Kidney capillary endothelial cell (primary cell): ENCODE results near the gene INHBB.

Experiments
- DNase-seq: peaks from one replicate; pipeline ENCODE4 v3.0.0-alpha.2; 2018; ENCODE audit warnings: low spot score

Gene INHBB

DNA sequence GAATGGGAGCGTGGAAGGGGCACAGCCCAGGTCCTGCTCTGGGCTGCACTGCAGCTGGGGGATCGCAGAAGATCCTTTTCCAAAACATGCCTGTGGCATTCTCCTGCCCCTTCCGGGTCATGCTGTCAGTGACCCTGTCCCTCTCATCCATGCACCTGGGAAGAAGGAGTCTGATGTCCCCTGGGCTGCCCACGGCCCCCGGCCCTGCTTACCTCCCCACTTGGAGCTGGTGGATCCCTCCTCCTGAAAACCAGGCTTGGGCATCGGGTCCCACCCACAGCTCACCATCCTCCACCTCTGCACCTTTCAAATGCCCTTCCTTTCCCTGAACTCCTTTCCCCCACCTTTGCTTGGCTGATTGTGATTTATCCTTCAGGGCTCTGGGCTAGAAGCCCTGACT lies 11.8 kb downstream of the INHBB start:
- DNase-seq: no peak

DNA sequence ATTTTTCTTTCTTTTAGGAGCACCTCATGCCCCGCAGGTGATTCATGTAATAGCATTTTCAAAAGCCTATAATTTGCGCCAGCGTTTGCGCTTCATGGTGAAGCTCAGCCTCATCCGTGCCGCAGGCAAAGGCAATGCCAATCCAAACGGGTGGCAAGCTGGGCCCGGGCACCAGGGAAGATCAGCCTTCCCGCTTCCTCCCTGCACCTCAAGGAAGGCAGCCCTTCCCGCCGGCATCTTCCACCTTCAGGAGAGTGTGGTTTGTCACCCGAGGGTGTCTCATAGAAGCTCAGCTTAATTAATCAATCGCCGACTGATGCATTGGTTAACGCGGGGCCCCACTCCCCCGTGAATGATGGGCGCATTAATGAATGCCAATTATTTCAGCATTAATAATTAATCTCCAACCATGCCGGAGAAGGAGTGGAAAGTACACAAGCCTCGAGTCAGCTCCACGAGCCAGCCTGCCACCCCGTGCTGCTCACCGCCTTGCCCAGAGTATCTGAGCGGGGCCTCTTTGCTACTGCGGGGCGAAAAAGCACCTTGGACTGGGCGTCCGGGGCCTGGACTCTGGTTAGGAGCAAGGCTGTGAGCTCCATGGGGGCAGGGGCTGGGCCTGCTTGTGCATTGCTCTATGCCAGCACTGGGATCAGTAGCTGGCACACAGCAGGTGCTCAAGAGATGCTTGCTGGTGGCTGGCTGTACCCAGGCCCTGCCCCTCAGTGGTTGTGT lies 13.0 kb downstream of the INHBB start:
- no peak for DNase-seq

DNA sequence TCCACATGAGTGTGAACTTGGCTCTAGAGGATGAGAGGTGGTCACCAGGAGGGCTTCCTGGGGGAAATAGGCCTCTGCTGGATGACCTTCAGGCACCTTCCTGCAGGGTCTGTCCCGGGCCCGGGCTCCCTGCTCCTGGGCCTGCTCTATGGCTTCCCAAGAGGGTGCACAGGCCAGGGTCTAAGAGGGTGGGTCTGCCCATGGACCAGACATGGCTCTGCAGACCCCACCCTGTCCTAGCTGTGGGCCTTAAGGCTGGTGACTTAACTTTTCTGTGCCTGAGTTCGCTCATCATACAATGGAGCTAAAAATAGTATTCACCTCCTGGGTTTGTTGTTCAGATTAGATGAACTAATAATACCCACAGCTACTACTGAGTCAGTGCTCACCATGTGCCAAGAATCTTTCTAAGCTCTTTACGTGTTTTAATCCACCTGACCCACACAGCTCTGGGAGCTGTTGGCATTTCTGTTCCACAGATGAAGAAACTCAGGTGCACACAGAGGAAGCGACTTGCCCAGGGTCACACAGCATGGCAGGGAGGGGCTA lies 14.4 kb downstream of the INHBB start:
- DNase-seq: peak; percentile 38

DNA sequence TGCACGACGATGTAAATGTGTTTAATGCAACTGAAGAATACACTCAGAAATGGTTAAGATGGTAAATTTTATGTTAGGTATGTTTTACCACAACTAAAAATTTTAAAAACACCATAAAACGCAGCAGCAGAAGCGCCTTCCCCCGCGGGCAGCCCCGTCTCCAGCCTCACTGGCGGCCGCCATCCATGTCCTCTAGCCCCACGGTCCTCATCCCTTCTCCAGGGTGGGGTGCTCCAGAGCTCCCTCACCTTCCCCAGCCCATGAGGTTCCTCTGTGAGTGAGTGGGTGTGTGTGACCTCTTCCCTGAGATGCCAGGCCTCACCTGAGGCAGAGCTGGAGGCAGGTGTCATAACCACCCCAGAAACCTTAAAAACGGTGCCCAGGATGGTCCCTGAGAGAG lies 17.0 kb downstream of the INHBB start:
- no peak for DNase-seq

DNA sequence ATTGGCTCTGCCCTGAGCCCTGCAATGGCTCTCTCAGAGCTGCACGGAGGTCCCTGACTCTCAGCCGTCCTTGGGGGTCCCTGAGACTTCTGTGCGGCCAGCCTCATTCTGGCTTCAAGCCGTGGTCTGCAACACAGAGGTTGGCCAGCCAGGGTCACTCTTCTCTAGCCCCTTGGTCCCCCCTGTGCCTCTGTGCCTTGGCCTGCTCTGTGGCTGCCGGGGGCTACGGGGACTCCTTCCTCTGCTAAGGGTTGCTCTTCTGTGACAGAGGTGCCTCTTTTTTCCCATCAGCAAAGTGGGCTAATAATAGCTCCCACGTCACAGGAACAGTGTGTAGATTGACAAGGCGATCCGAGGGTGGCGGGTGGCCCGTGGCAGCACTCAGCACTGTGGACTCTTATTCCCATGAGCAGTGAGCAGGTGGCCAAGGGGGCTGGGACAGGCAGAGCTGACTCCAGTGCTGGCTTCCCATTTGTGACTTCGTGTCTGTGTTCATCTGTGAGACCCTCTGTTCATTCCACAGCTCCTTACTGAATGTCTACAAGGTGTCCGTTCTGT lies 19.4 kb downstream of the INHBB start:
- no peak for DNase-seq

DNA sequence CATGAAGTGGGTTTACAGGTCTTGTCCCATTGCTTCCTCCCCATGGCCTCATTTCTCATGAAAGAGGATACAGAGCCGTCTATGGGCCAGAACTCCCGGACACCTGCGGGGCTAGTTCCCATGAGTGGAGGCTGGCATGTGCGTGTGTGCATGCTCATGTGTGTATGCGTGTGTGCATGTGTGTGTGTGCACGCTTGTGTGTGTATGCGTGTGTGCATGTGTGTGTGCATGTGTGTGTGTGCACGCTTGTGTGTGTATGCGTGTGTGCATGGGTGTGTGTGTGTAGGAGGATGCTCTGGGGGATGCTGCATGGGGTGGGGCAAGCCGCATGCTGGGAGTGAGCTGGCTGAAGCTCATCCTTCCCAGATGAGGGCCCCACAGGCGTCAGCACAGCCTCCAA lies 20.8 kb downstream of the INHBB start:
- DNase-seq: no peak

DNA sequence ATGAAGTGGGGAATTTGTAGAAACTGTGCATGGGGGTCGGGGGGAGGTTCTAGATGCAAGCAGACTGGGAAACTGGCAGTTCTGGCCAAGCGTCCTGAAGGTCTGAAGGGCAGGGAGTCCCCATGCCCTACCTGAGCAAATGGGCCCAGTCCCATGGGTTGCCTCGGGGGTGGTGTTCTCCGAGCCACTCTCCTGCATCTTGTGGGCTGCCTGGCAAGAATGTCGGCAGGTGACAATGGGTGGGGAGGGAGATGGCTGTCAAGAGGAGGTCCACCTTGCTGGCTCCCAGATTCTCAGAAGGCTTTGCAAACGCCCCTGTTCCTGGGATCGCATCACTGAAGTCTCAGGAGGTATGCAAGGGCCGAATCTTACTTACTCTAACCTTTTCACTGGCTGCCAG lies 21.3 kb downstream of the INHBB start:
- DNase-seq: no peak

DNA sequence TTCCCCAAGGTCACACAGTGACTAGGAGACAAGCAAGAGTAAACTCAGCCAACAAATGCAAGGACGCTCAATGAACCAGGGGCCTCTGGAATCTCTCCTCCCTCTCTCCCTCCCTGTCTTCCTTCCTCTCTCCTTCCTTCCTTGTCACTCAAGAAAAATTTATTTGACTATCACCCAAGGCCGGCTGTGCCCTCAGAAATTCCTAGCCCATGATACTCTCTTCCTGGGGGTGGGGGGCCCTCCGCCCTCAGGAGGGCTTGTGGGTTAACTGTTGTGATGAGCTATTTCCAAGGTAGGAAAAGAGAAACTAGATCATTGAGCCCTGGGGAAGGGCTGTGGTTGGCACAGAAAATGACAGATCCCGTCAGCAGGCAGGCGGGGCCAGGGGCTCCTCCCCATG lies 21.7 kb downstream of the INHBB start:
- no peak for DNase-seq

DNA sequence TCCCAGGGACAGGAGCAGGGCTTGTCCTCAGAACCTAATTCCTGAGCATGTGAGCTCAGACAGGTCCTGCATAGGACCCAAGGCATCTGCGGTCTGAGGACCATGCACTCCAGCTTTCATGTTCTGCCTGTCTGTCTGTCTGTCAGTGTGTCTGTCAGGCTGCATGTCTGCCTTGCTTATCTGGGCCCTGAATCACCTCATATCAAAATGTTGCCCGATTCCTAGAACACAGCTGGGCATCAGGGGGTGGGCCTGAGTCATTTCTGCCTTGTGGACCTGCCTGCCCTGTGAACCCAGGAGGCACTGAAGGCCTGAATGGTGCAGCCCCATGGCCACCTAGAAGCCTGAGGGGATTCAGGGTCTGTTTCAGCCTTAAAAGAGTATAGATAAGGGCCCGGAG lies 22.1 kb downstream of the INHBB start:
- DNase-seq: no peak

DNA sequence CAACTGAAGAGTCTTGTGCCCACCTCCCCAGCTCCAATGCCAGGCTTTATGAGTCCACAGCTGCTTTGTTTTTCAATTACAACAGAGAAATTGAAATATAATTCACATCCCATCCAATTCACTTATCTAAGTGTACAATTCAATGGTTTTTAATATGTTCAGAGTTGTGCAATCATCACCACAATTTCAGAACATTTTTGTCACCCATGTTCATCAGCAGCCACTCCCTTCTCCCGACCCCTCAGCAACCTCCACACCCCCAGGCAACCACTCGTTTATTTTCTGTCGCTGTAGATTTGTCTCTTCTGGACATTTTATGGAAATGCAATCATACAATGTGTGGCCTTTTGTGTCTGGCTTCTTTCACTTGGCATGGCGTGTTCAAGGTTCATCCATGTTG lies 23.3 kb downstream of the INHBB start:
- DNase-seq: no peak

DNA sequence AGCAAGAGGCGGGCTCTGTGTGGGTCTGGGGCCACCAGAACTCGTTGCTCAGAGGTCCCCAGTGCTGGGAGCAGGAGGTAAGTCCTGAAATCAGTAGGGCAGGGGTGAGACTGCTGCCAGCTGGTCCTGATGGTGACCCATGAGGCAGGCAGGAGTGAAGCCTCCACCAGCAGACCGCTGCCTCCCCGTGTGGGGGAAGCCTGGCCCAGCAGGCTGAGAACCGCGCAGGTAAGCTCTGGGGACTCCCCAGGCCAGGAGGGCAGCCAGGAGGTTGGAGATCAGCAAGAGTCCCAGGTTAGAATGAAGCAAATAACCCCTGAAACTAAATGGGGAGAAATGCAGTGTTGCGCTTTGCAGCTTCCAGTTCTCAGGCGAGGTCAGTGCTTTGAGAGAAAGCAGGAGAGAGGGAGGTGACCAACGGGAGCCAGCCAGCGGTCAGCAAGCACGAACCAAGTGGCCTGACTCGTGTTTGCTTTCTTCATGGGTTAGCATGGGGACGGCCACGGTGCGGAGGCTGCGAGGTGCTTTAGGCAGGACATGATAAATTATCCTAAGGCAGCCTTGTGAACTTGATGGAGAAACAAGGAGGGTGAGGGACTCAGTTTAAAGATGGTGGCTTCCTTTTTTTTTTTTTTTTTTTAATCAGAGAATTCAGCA lies 26.2 kb downstream of the INHBB start:
- no peak for DNase-seq

DNA sequence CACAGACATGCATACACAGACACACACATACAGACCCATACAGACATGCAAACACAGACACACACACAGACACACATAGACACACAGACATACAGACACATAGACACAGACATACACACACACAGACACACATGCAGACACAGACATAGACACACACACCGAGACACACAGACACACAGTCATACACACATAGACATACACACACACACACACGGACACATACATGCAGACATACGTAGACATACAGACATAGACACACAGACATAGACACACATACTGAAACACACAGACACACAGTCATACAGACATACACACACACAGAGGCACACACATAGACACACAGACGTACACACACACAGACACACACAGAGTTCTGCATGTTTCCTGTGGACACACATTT lies 26.9 kb downstream of the INHBB start:
- no peak for DNase-seq

DNA sequence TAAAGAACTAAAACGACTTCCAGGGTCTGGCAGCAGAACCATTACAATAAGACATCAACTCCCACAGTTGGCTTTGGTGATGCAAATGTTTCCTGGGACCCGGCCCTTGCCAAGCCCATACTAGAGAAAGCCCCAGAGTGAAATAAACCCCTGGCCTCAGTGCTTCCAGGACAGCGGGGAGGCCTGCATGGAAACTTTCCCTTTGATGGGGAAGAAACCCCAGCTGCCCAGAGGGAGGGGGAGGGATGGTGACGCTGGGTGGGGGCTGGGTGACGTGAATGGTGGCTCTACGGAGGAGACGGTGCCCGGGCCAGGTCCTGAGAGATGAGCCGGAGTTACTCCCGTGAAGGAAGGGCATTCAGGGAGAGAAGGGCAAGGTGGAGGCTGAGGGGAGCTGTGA lies 27.5 kb downstream of the INHBB start:
- DNase-seq: no peak

DNA sequence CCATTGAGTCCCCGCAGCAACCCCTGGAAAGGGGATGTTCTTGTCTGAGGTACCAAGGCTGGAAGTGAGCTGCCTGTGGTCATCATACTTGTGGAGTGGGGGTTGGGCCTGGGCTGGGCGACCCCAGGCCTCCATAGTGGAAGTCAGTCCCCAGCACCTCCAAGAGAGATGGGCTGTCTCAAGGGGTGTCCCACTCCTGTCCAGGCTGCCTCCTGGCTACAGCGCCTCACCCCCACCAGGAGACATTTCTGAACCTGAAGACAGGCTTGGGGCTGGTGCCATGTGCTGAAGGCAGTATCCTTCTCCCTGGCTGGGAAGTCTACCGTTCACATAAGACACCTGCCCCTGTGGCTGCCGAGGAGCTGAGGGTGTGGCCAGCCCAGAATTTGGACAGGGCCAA lies 28.9 kb downstream of the INHBB start:
- no peak for DNase-seq

DNA sequence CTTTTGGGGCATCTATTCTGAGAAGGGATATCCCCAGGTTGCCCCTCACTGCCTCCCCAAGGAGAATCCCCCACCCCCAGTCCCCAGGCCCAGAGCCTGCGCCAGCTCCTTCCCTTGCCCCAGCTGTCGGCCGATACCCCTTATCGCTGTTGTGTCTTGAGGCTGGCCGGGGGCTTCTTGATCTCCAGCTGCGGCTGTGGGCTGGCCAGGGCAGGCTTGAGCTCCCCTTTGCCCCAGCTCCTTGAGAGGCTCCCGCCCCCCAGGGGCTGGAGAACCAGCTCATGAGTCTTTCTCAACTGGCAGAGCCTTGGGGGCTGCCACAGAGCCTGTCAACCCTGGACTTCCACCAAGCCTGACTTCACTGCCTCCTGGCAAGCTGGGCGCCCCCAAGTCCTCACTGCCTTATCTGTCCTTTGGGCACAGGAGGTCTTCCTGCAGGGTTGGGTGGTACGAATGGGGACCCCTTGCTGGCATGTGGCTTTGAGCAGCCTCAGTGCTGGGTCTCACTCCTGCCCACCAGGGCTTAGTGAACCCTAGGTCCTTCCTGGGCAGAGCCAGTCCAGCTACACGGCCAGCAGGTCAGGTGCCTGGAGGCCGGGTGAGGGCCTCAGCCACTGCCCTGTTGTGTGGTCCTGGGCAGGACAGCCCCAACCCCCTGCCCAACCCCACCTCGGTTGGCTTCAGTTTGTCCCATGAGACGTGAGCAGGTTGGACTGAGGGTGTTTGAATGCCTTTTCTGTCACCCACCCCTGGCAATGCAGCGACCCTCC lies 29.5 kb downstream of the INHBB start:
- DNase-seq: no peak

DNA sequence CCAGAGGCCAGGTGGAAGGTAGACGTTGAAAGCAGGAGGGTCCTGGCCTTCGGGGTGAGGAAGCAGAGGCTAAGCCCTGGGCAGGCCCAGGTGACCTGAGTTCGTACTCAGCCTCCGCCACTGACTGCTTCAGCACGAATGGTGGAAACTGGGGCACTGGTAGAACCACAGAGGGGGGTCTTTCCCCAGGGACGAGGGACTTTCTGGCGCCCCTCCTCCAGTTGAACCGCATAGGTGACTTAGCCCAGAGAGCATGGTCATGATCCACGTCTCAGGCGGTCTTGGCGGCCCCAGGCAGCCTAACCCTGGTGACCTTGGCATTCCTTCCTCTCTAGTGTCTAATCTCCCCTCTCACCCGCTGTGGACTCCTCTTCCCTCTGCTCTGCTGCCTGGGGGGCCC lies 30.2 kb downstream of the INHBB start:
- DNase-seq: no peak

DNA sequence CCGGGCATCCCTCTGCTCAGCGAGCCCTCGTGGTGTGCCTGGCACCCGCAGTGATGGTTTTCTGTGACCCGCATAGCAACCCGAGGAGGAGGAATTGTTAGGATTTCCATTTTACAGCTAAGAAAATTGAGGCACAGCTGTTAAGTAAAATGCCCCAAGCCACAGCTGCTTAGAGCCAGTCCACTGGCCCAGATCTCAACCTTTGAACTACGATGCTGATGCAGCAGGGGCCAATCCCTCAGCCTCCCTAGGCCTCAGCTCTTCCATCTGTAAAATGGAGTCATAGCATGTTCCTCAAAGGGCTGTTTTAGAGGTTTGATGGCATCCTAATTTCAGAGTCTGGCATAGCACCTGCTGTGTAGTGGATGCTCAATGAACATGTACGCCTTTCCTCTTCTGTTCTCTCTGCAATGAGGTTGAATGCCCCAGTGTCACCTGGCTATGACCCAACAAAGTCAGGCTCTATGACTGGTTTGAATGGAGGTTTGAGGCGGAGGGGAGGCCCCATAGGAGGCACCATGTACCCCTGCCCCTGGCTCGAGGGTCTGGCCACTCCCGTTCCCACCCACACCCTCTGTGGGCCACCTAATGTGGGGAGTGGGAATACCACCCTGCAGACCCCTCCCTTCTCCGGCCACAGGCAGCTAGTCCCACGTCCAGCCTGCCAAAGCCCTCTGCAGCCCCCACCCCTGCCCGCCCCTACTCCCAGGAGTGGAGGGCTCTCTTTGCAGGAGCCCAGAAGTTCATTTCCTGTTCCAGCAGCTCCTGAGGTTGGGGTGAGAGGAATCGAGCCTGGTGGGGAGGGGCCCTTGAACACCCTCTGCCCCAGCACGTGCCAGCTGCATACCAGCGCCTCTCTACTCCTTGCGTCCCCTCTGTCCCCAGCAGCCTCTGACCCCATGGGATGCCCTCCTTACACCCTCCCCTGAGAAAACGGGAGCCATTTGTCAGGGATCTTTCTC lies 31.0 kb downstream of the INHBB start:
- DNase-seq: no peak

DNA sequence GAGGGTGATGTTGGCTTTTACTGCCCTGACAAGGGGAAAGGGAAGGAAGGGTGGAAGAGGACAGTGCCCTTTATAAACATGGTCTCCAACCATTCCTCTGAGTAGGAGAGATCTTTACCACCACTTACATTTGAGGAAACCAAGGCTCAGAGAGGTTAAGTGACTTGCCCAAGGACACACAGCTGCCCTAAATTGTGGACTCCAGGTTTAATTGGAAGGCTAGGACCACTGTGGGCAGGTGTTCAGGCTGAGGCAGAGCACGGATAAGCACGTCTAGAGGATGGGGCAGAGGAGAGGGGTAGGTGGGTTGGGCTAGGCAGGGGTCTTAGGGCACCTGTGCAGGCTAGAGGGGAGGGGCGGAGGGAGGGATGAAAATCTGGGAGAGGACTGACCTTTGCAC lies 32.7 kb downstream of the INHBB start:
- DNase-seq: no peak

DNA sequence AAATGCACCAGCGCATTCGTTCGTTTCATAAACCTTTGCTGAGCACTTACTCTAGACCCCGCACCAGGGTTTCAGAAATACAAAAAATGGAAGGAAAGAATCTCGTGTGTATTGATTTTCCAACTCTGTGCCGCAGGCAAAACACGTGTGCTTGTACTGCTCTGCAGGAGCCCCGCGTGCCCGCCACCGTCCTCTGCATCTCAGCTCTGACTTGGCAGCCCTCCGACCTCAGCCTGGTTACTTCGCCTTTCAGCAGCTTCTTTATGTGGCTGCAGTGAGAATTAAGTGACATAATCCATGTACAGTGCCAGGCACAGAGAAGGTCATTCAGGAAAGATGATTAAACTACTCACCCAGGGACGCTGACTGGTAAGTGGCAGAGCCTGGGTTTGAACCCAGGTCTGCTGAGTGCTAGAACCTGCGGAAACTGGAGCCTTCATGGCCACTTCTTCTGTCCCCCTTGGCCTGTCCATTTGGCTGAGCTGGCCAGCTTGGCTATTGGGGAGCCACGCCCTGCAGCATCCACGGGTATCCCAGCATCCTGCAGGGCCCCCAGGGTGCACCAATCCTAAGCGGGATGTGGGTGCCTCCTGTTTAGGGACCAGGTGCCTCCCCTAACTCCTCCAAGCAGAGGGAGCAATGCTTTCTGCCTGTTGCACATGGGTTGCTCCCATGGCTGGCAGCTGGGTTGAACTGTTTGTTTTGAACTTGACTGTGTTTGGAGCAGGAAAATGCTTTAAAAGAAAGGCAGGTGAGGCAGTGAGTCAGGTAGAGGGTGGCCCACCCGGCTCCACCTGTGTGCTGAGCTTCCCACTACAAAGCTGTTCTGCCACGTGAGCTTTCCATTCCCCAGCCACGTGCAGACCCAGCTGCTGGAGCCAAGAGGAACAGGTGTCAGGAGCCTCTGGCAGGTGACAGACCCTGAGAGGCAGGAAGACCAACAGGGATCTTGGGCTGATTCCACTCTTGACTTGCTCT lies 34.3 kb downstream of the INHBB start:
- DNase-seq: no peak

DNA sequence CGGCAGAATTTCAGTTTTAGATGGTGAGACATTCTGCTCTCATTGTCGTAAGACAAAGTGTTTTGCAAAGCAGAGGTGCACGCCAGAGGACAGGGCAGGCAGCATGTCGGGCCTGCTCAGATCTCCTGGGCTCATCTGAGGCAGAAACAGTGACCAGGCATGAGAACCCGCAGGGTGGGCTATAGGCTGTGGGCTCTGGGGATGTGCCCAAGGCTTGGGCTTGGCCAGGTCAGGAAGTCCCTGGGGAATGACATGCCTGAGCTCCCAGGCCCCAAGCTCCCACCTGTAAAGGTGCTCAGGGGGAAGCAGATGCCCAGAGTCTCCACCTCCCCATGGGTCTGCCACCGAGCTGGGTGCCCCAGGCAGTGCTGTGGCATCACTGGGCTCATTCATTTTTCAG lies 35.3 kb downstream of the INHBB start:
- DNase-seq: no peak
